Upper lobe of right lung (tissue), 1 donor: ENCODE data around the gene SMC1B. TPM values are rescaled to one million over a fixed set of nuclear protein-coding genes. Genes with fewer than 3 reads are reported as not detected.

Experiments
- ATAC-seq: fragments of 200-7000 bp; cut with Tn5 transposase; one replicate; pipeline ENCODE4 v1.9.1; 2020; ENCODE audit warnings: mild to moderate bottlenecking, moderate library complexity
- DNase-seq: peaks from one replicate; pipeline ENCODE4 v3.0.0-alpha.2; 2020
- H3K27ac ChIP-seq: fragments of 200-600 bp; one replicate; pipeline ENCODE4 v1.8.0; 2022
- H3K27me3 ChIP-seq: fragments of 200-600 bp; one replicate; pipeline ENCODE4 v1.8.0; 2022; ENCODE audit warnings: mild to moderate bottlenecking
- H3K36me3 ChIP-seq: fragments of 200-600 bp; one replicate; pipeline ENCODE4 v1.8.0; 2022
- H3K4me1 ChIP-seq: fragments of 200-600 bp; one replicate; pipeline ENCODE4 v1.8.0; 2022
- H3K4me3 ChIP-seq: fragments of 200-600 bp; one replicate; pipeline ENCODE4 v1.8.0; 2022; ENCODE audit warnings: mild to moderate bottlenecking
- H3K9me3 ChIP-seq: fragments of 200-600 bp; one replicate; pipeline ENCODE4 v1.8.0; 2022
- CTCF ChIP-seq: fragments of 200-600 bp; IDR thresholded peaks from one replicate; pipeline ENCODE4 v1.8.0; 2022; ENCODE audit warnings: antibody characterized with exemption
- intact Hi-C: fragments of 100-400 bp; cut with DNase I; formaldehyde crosslinking; loops from one replicate; pipeline ENCODE4 v1.11.0; 2022
- total RNA-seq: library from RNA; stranded (reverse); fragmentation: NEBNext Ultra II Directional; extraction: Animal tissue kit (Norgen Biotek cat#: 25700); gene quantifications from one replicate; pipeline ENCODE4 v1.2.1, GENCODE V29; 2021
- donor health status: DM: no; HTN: yes; CAD: no; lungs with severe emphysema.

SMC1B gene
- total RNA-seq, 1 donor from 2014 or later = not detected

GRCh38 chr22:45305456-45306075 is 107.8 kb downstream of the SMC1B start:
- Histone ChIP-seq H3K4me1 (peaks cover 6% of the 10 kb centered on the region), H3K9me3 (no peaks in the 10 kb centered on the region), H3K27ac (no peak overlapping the region), H3K27me3 (no peaks in the 10 kb centered on the region), H3K36me3 (no peaks in the 10 kb centered on the region), H3K4me3 (no peak overlapping the region)
- DNase-seq (no peak), ATAC-seq (no peak)
- intact Hi-C loops = no loop called here
- no peak for TF ChIP-seq CTCF

- Histone ChIP-seq H3K4me3 (no peak overlapping the region), H3K9me3 (no peaks in the 10 kb centered on the region), H3K27me3 (no peaks in the 10 kb centered on the region), H3K4me1 (peaks cover 6% of the 10 kb centered on the region), H3K36me3 (no peaks in the 10 kb centered on the region), H3K27ac (no peak overlapping the region)
- DNase-seq (no peak), ATAC-seq (no peak)
- intact Hi-C loops = no loop called here
- TF ChIP-seq CTCF = no peak
Observed at GRCh38 chr22:45304971-45305370, 108.4 kb downstream of the SMC1B start.

GRCh38 chr22:45303181-45303580 is 110.2 kb downstream of the SMC1B start:
- Histone ChIP-seq H3K27me3 (no peaks in the 10 kb centered on the region), H3K27ac (no peak overlapping the region), H3K4me1 (no peaks in the 10 kb centered on the region), H3K36me3 (no peaks in the 10 kb centered on the region), H3K9me3 (no peaks in the 10 kb centered on the region), H3K4me3 (no peak overlapping the region)
- ATAC-seq (no peak), DNase-seq (no peak)
- no peak for TF ChIP-seq CTCF
- intact Hi-C loops = no loop called here

- no peak for DNase-seq
- intact Hi-C loops = no loop called here
- Histone ChIP-seq H3K4me3 (no peak overlapping the region), H3K4me1 (no peaks in the 10 kb centered on the region), H3K27ac (no peak overlapping the region), H3K9me3 (no peaks in the 10 kb centered on the region), H3K36me3 (no peaks in the 10 kb centered on the region), H3K27me3 (no peaks in the 10 kb centered on the region)
- no peak for TF ChIP-seq CTCF
- no peak for ATAC-seq
Observed at GRCh38 chr22:45302751-45303150, 110.6 kb downstream of the SMC1B start.

GRCh38 chr22:45298934-45299505 is 114.4 kb downstream of the SMC1B start:
- H3K4me1 ChIP-seq = no peaks in the 10 kb centered on the region
- H3K27me3 ChIP-seq = no peaks in the 10 kb centered on the region
- no peak for ATAC-seq
- no peak overlapping the region for H3K27ac ChIP-seq
- intact Hi-C loops = loop anchor here (10.0 kb wide), 1 partner anchor 76 kb away; no protein-coding TSS in a partner anchor
- H3K36me3 ChIP-seq = no peaks in the 10 kb centered on the region
- TF ChIP-seq CTCF = no peak
- no peak overlapping the region for H3K4me3 ChIP-seq
- H3K9me3 ChIP-seq = no peaks in the 10 kb centered on the region
- DNase-seq = no peak
